Calu3 (cell line): Measurements from ENCODE around the gene PLA2R1. TPM values are rescaled to one million over a fixed set of nuclear protein-coding genes. Genes with fewer than 3 reads are reported as not detected.

Source experiments
- BruUV-seq: library from RNA; stranded (reverse); fragments of 400-500 nt; replicated peaks from 2 replicates; lab custom pipeline; 2021; lab: Mats Ljungman, UMichigan
- CTCF ChIA-PET: fragments of 300-600 bp; sonication (Branson Sonifier 250); formaldehyde crosslinking; loops from one replicate; lab custom pipeline; 2022; ENCODE audit warnings: antibody characterized with exemption; lab: Charles Lee
- DNase-seq: peaks from one replicate; pipeline ENCODE4 v3.0.0; 2022
- H3K27ac Mint-ChIP-seq: one replicate; pipeline ENCODE4 v1.8.0; 2022; ENCODE audit warnings: mixed read lengths; ENCODE audit not compliant: unreplicated experiment
- H3K27me3 Mint-ChIP-seq: one replicate; pipeline ENCODE4 v1.8.0; 2022; ENCODE audit warnings: mixed read lengths; ENCODE audit not compliant: unreplicated experiment
- H3K36me3 Mint-ChIP-seq: one replicate; pipeline ENCODE4 v1.8.0; 2022; ENCODE audit warnings: mild to moderate bottlenecking, moderate library complexity, mixed read lengths; ENCODE audit not compliant: insufficient read depth, unreplicated experiment
- H3K4me1 Mint-ChIP-seq: one replicate; pipeline ENCODE4 v1.8.0; 2022; ENCODE audit warnings: mild to moderate bottlenecking, low read depth, mixed read lengths; ENCODE audit not compliant: unreplicated experiment
- H3K4me3 Mint-ChIP-seq: one replicate; pipeline ENCODE4 v1.8.0; 2022; ENCODE audit warnings: mild to moderate bottlenecking, low read depth, moderate library complexity, mixed read lengths; ENCODE audit not compliant: unreplicated experiment
- H3K9me3 Mint-ChIP-seq: one replicate; pipeline ENCODE4 v1.8.0; 2022; ENCODE audit warnings: low read depth, mixed read lengths; ENCODE audit not compliant: unreplicated experiment
- CTCF ChIP-seq: fragments of 200-600 bp; IDR thresholded peaks from one replicate; pipeline ENCODE4 v1.8.0; 2022; ENCODE audit warnings: antibody characterized with exemption; ENCODE audit not compliant: unreplicated experiment
- intact Hi-C: fragments of 100-400 bp; cut with micrococcal nuclease; formaldehyde crosslinking; loops from one replicate; pipeline ENCODE4 v1.10.0; 2022; ENCODE audit not compliant: unreplicated experiment
- total RNA-seq: library from RNA; stranded (reverse); gene quantifications from 2 replicates; pipeline ENCODE4 v1.2.3, GENCODE V29; 2022

PLA2R1 gene
- total RNA-seq, 1 experiment from 2014 or later, result 5.8 TPM

- intact Hi-C loops, result no loop called here
- no peak overlapping the region for H3K4me3 Mint-ChIP-seq
- H3K27me3 Mint-ChIP-seq, result no peaks in the 10 kb centered on the region
- peaks cover 34% of the 10 kb centered on the region for H3K36me3 Mint-ChIP-seq
- peaks cover 10% of the 10 kb centered on the region for H3K9me3 Mint-ChIP-seq
- BruUV-seq, result no TSS peak
- no peaks in the 10 kb centered on the region for H3K4me1 Mint-ChIP-seq
- no peak for TF ChIP-seq CTCF
- H3K27ac Mint-ChIP-seq, result no peak overlapping the region
- CTCF ChIA-PET, result no interaction called here
- DNase-seq, result no peak
Measured at GRCh38 chr2:160096409-160096808, 34.0 kb upstream of the PLA2R1 start.

GRCh38 chr2:160092445-160092844 is 30.0 kb upstream of the PLA2R1 start:
- intact Hi-C loops, result no loop called here
- CTCF ChIA-PET, result no interaction called here
- H3K4me1 Mint-ChIP-seq, result no peaks in the 10 kb centered on the region
- peaks cover 16% of the 10 kb centered on the region for H3K9me3 Mint-ChIP-seq
- no peak for TF ChIP-seq CTCF
- no TSS peak for BruUV-seq
- no peak for DNase-seq
- H3K36me3 Mint-ChIP-seq, result peaks cover 15% of the 10 kb centered on the region
- no peak overlapping the region for H3K4me3 Mint-ChIP-seq
- no peaks in the 10 kb centered on the region for H3K27me3 Mint-ChIP-seq
- H3K27ac Mint-ChIP-seq, result no peak overlapping the region

- Mint-ChIP-seq H3K4me1 (no peaks in the 10 kb centered on the region), H3K4me3 (no peak overlapping the region), H3K9me3 (peaks cover 21% of the 10 kb centered on the region), H3K27me3 (no peaks in the 10 kb centered on the region), H3K36me3 (peaks cover 24% of the 10 kb centered on the region), H3K27ac (no peak overlapping the region)
- CTCF ChIA-PET, result no interaction called here
- DNase-seq, result no peak
- BruUV-seq, result no TSS peak
- no peak for TF ChIP-seq CTCF
- intact Hi-C loops, result no loop called here
Measured at GRCh38 chr2:160091381-160091780, 29.0 kb upstream of the PLA2R1 start.

- no TSS peak for BruUV-seq
- peaks cover 14% of the 10 kb centered on the region for H3K9me3 Mint-ChIP-seq
Measured at GRCh38 chr2:160087854-160088745, 25.7 kb upstream of the PLA2R1 start.

More at GRCh38 chr2:160087854-160088745, 25.7 kb upstream of the PLA2R1 start:
- Mint-ChIP-seq H3K4me1 (no peaks in the 10 kb centered on the region), H3K4me3 (no peak overlapping the region), H3K27ac (no peak overlapping the region), H3K36me3 (peaks cover 21% of the 10 kb centered on the region), H3K27me3 (no peaks in the 10 kb centered on the region)
- peak; percentile 5 for DNase-seq
- TF ChIP-seq CTCF, result peak; percentile 18
- intact Hi-C loops, result no loop called here
- CTCF ChIA-PET, result no interaction called here
